Thyroid gland (tissue), 4 donors: ENCODE results near the gene TAB3. TPM values are rescaled to one million over a fixed set of nuclear protein-coding genes. Genes with fewer than 3 reads are reported as not detected.

ENCODE experiments used
- DNase-seq, 2 donors: peaks; one replicate each; pipeline ENCODE4 v3.0.0-alpha.2; 2019
- H3K27ac ChIP-seq, 3 donors: fragments of 200-600 bp; sonication (generic); 1 replicate in 2 of 3; 2 replicates in 1 of 3; pipeline ENCODE4 v1.5.1; 2016 to 2019; ENCODE audit warnings: mild to moderate bottlenecking in 1 of 3, moderate library complexity in 1 of 3
- H3K27me3 ChIP-seq: fragments of 200-600 bp; sonication (generic); one replicate; pipeline ENCODE4 v1.5.1; 2019
- H3K36me3 ChIP-seq, 2 donors: fragments of 200-600 bp; sonication (generic); one replicate each; pipeline ENCODE4 v1.5.1; 2016 to 2019
- H3K4me1 ChIP-seq, 2 donors: fragments of 200-600 bp; sonication (generic); one replicate each; pipeline ENCODE4 v1.5.1; 2017 to 2019
- H3K4me3 ChIP-seq, 3 donors: fragments of 200-600 bp; sonication (generic); replicated peaks in 1 of 3; 1 replicate in 2 of 3; 2 replicates in 1 of 3; pipeline ENCODE4 v1.5.1; 2016; ENCODE audit warnings: mild to moderate bottlenecking in 1 of 3
- H3K9me3 ChIP-seq: fragments of 200-600 bp; sonication (generic); one replicate; pipeline ENCODE4 v1.5.1; 2017
- CTCF ChIP-seq, 6 experiments: fragments of 200-600 bp in 3 of 6; fragments of 450-650 bp in 3 of 6; sonication (generic) in 3 of 6; IDR thresholded peaks; one replicate each; pipeline ENCODE4 v1.5.1; 2016 to 2019; ENCODE audit warnings: antibody characterized with exemption in 6 of 6, mild to moderate bottlenecking in 2 of 6, inconsistent platforms in 1 of 6, moderate library complexity in 1 of 6
- POLR2A ChIP-seq, 2 donors: fragments of 450-650 bp; IDR thresholded peaks; one replicate each; pipeline ENCODE4 v1.6.1; 2017; ENCODE audit warnings: antibody characterized with exemption in 2 of 2, mild to moderate bottlenecking in 2 of 2, moderate library complexity in 1 of 2
- WGBS, 2 donors: methylation state at CpG; one replicate each; pipeline ENCODE4 v1.1.5; 2017; 5-methylcytosine and 5-hydroxymethylcytosine counted together
- intact Hi-C: fragments of 100-400 bp; cut with DNase I; formaldehyde crosslinking; loops from one replicate; pipeline ENCODE4 v1.15.1; 2023
- total RNA-seq, 4 donors: library from RNA; depleted of rRNA; stranded (reverse); fragments of >200 nt; gene quantifications; one replicate each; pipeline ENCODE4 v1.2.3, GENCODE V29; 2016

The TAB3 gene
- total RNA-seq, 4 donors from 2014 or later: 38.8 to 59.9 (median 46.6) TPM

- no peaks in the 10 kb centered on the region for H3K27me3 ChIP-seq
- H3K36me3 ChIP-seq: peaks cover 0 to 4% of the 10 kb centered on the region in 2 donors
- DNase-seq: no peak
- TF ChIP-seq POLR2A (IDR thresholded peaks at IDR 0.05) (no peak), CTCF (IDR thresholded peaks at IDR 0.05) (no peak)
- H3K4me3 ChIP-seq: no peak overlapping the region
- no peaks in the 10 kb centered on the region for H3K4me1 ChIP-seq
- intact Hi-C loops: no loop called here
- 89 to 91% methylated on average over 1 of the region's 1 CpG for WGBS, 2 donors
- H3K27ac ChIP-seq: no peak overlapping the region
- no peaks in the 10 kb centered on the region for H3K9me3 ChIP-seq
Measured at GRCh38 chrX:30858098-30858497, 31.0 kb downstream of the TAB3 start.

GRCh38 chrX:30851449-30851848, 37.6 kb downstream of the TAB3 start:
- intact Hi-C loops: no loop called here
- 0 to 86% methylated on average over 1 of the region's 1 CpG for WGBS, 2 donors
- Histone ChIP-seq H3K27me3 (no peaks in the 10 kb centered on the region), H3K27ac (no peak overlapping the region), H3K4me3 (no peak overlapping the region), H3K9me3 (no peaks in the 10 kb centered on the region), H3K4me1 (no peaks in the 10 kb centered on the region), H3K36me3 (peaks cover 0 to 4% of the 10 kb centered on the region in 2 donors)
- TF ChIP-seq CTCF (IDR thresholded peaks at IDR 0.05) (no peak), POLR2A (IDR thresholded peaks at IDR 0.05) (no peak)
- DNase-seq: no peak

- WGBS, 2 donors: 90 to 100% methylated on average over 4 of the region's 4 CpGs
- H3K4me3 ChIP-seq: no peak overlapping the region
- DNase-seq: no peak
- no peaks in the 10 kb centered on the region for H3K27me3 ChIP-seq
- H3K27ac ChIP-seq: no peak overlapping the region
- intact Hi-C loops: no loop called here
- no peaks in the 10 kb centered on the region for H3K36me3 ChIP-seq
- no peaks in the 10 kb centered on the region for H3K4me1 ChIP-seq
- no peaks in the 10 kb centered on the region for H3K9me3 ChIP-seq
- TF ChIP-seq CTCF (IDR thresholded peaks at IDR 0.05): no peak
- TF ChIP-seq POLR2A (IDR thresholded peaks at IDR 0.05): no peak
Measured at GRCh38 chrX:30835373-30835772, 53.7 kb downstream of the TAB3 start.

- H3K27ac ChIP-seq: no peak overlapping the region
- no peaks in the 10 kb centered on the region for H3K9me3 ChIP-seq
- no peaks in the 10 kb centered on the region for H3K4me1 ChIP-seq
- TF ChIP-seq POLR2A (IDR thresholded peaks at IDR 0.05) (no peak), CTCF (IDR thresholded peaks at IDR 0.05) (no peak)
- no peak for DNase-seq
- no peaks in the 10 kb centered on the region for H3K36me3 ChIP-seq
- WGBS, 2 donors: 86 to 97% methylated on average over 4 of the region's 4 CpGs
- no peak overlapping the region for H3K4me3 ChIP-seq
- H3K27me3 ChIP-seq: no peaks in the 10 kb centered on the region
- intact Hi-C loops: no loop called here
Measured at GRCh38 chrX:30833896-30834295, 55.2 kb downstream of the TAB3 start.

GRCh38 chrX:30831082-30831481, 58.0 kb downstream of the TAB3 start:
- 68 to 77% methylated on average over 10 of the region's 10 CpGs for WGBS, 2 donors

More at GRCh38 chrX:30831082-30831481, 58.0 kb downstream of the TAB3 start:
- H3K36me3 ChIP-seq: no peaks in the 10 kb centered on the region
- no peak overlapping the region for H3K27ac ChIP-seq
- H3K27me3 ChIP-seq: no peaks in the 10 kb centered on the region
- intact Hi-C loops: no loop called here
- no peak for DNase-seq
- TF ChIP-seq POLR2A (IDR thresholded peaks at IDR 0.05) (no peak), CTCF (IDR thresholded peaks at IDR 0.05) (no peak)
- no peaks in the 10 kb centered on the region for H3K9me3 ChIP-seq
- H3K4me3 ChIP-seq: no peak overlapping the region
- H3K4me1 ChIP-seq: no peaks in the 10 kb centered on the region
